ENCODE data around the gene ARHGAP31.
"Not testable (repeated sequence)": the region's sequence is repeated elsewhere in the genome, so short reads cannot be mapped to it uniquely, and the experiment has no call there.

Gene ARHGAP31

DNA sequence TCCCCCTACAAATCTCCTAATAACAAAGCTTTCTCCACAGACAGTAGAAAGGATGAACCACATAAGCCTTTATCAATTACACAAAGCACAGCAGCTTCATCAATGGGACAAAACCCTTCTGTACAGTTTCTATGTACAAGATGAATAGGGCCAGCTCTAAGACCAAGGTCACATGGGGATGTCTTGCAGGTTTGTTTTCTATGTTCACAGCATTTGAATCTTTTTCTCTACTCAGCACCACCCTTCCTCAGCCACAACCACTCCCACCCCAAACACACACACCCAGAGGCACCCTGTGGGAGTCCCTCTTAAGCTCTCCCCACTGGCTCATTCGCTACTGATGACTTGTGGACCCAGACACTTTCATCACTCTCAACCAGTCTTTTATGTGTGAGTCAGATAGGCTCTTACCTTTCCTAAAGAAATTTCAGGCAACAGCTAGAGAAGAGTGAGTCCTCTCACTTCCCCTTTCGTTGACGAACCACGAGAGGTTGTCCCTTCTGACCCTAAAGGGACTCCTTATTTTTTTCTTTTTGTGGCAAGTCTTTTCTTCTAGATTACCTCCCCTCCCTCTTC is 57.9 kb downstream of the ARHGAP31 start:
- no peak for DNase-seq (ENCODE audit: low spot score)

DNA sequence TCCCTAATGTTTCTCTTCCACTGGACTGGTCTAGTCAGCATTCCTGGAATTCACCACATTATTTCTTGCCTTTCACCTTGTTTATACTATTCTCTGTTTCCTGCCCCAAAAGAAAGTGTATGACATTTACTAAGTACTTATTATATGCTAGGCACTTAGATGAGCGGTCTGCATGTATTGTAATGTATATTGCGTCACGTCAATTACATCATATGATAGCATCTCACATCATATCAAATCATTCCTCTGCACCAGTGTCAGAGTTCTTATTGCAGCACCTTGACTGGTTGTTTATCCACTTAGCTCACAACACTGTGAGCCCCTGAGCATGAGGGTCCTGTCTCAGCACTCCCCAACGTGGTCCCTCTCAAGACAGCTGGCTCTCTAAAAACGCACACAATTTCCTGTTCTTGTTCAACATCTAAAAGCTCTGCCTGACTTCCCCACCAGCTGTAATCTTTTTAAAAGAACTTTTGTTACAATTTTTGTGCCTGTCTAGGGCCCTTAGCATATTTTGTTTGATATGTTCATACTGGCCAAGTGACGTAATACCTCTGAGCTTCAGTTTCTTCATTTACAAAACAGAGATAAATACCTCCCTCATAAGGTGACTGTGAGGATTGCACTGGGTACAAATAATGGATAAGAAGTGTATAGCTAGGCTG is 58.8 kb downstream of the ARHGAP31 start:
- no peak for DNase-seq (ENCODE audit: low spot score)

- not testable (repeated sequence) for DNase-seq (ENCODE audit: low spot score)
Measured at GRCh38 chr3:119355608-119356007, 61.4 kb downstream of the ARHGAP31 start.

GRCh38 chr3:119356646-119357045 is 62.5 kb downstream of the ARHGAP31 start:
- DNase-seq (ENCODE audit: low spot score) = no peak

DNA sequence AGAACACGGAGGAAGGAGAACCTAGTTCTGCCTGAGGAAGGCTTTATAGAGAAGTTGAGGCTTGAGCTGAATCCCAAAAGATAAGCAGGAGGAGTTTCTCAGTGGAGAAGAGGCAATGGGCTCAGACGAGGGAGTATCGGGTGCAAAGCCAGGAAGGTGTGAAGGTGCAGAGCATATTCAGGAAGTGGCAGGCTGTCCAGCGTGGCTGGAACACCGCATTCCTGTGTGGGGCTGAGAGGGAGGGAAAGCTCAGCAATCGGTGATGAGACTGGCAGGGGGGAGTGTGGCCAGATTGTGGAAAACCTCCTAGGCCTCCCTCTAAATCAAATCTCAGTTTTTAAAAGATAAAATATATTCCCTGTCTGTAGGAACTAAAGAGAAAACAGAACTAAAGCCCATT is 63.0 kb downstream of the ARHGAP31 start:
- DNase-seq (ENCODE audit: low spot score) = no peak

- DNase-seq (ENCODE audit: low spot score) = no peak
Measured at GRCh38 chr3:119359476-119360326, 65.5 kb downstream of the ARHGAP31 start.

DNA sequence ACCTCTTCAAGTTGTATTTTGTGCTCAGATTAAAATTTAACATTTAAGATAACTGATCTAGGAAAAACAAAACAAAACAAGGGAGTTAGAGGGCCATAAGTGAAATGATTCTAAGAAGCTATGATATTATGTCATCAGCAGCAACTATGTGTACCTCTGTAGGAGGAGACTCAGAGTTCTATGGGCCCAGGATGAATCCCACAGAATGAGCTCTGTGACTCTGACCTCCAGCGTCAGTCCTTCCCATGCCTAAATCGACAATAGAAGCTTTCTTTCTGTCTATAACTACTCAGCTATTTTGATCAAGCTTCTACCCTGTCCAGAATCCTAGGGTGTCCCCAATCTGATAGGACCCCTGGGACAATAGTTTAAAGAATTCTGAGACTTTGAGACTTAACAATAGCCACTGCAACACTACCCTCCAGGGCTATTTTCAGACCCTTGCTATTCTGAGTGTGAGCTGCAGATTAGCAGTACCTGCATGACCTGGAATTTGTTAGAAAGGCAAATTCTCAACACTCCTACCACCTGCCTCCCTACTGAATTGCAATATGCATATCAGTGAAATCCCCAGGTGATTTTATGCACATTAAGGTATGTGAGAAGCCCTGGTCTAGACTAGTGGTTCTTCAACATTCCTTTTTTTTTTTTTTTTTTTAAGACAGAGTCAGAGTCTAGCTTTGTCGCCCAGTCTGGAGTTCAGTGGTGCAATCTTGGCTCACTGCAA is 66.7 kb downstream of the ARHGAP31 start:
- DNase-seq (ENCODE audit: low spot score) = no peak

GRCh38 chr3:119362010-119362409 is 67.8 kb downstream of the ARHGAP31 start:
- no peak for DNase-seq (ENCODE audit: low spot score)

DNA sequence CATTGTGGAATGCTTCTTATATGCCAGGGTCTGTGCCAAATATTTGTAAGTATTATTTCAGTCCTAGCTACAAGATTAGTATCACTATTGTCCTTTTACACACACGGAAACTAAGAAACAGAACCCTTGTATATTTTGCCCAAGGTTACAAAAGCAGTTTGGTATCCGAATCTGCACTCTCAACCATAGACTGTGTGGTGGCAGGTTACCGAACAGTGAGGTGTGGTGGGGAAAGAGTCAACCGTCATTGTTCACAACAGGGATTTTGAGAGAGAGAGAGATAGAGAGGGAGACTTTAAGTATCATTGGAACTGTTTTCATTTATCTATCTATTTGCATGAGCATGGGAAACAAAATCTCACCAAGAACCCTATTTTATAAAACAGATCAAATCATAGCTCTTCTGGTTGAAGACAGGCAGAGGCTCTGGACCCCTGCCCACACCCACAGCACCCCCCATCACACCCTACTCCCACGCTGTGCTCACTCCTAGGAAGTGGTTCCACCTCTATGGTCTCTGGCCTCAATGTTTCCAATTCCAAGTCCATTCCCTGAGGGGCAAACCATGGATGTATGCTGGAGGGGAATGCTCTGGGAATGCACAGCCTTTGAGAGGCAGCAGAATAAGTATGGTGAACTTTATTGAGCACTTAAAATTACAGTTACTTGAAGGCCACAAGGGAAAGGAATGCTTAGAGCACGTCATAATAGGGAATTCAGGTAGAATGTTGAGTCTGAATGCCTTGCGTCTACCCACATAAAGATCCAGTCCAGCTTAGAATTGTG is 69.0 kb downstream of the ARHGAP31 start:
- DNase-seq (ENCODE audit: low spot score) = no peak

DNA sequence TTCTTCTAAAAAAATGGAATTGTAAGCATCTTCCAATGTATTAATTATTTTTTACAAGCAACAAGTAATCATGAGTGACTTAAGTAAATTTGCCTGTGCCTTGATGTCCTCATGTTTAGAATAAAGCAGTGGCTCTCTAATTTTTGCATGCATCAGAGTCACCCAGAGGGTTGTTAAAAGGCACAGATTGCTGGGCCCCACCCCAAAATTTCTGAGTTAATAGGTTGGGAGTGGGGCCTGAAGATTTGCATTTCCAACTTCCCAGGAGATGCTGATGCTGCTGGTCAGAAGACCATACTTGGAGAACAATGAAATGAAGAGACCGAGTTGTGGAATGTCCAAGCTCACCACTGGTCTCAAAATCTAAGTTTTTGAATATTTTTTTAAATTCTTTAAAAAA is 70.2 kb downstream of the ARHGAP31 start:
- DNase-seq (ENCODE audit: low spot score) = no peak

DNA sequence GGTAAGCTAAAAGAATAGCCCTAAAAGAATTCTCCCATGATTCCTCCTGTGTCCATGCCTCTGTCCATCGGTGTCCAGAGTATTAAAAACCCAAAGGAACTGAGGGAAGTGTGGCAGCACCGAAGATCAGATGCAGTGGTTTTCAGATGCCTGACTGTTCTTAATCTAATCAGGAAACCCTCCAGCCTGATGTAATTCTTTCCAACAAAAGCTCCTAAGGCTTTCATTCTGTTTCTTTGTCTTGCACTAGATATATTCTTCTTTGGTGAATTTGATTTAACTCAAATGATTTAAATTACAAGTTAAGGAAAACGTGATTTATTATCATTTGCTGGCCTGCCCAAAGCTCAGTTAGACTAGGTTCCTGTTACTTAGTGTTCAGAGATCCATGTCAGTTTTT is 71.2 kb downstream of the ARHGAP31 start:
- DNase-seq (ENCODE audit: low spot score) = no peak

DNA sequence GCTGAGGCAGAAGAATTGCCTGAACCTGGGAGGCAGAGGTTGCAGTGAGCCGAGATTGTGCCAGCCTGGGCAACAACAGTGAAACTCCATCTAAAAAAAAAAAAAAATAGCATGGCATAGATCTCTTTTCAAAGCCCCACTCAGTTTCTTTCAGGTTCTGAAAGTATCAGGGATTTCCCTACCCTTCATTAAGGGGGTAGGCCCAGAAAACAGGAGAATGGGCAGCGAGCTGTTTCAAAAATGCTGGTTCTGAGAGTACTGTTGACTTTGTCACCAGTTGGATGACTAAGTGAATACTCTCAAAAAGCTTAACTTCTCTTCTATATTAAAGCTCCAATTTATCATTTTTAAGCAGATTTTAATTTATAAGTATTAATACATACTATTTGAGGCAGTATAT is 72.8 kb downstream of the ARHGAP31 start:
- DNase-seq (ENCODE audit: low spot score) = no peak

GRCh38 chr3:119368298-119368697 is 74.1 kb downstream of the ARHGAP31 start:
- no peak for DNase-seq (ENCODE audit: low spot score)

DNA sequence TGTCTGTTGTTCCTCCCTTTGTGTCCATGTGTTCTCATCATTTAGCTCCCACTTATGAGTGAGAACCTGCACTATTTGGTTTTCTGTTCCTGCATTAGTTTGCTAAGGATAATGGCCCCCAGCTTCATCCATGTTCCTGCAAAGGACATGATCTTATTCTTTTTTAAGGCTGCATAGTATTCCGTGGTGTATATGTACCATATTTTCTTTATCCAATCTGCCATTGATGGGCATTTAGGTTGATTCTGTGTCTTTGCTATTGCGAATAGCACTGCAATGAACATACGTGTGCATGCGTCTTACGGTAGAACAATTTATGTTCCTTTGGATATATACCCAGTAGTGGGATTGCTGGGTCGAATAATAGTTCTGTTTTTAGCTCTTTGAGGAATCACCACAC is 77.6 kb downstream of the ARHGAP31 start:
- not testable (repeated sequence) for DNase-seq (ENCODE audit: low spot score)

GRCh38 chr3:119375106-119375505 is 80.9 kb downstream of the ARHGAP31 start:
- DNase-seq (ENCODE audit: low spot score) = no peak

GRCh38 chr3:119375510-119375909 is 81.3 kb downstream of the ARHGAP31 start:
- DNase-seq (ENCODE audit: low spot score) = no peak

GRCh38 chr3:119376758-119377157 is 82.6 kb downstream of the ARHGAP31 start:
- no peak for DNase-seq (ENCODE audit: low spot score)

DNA sequence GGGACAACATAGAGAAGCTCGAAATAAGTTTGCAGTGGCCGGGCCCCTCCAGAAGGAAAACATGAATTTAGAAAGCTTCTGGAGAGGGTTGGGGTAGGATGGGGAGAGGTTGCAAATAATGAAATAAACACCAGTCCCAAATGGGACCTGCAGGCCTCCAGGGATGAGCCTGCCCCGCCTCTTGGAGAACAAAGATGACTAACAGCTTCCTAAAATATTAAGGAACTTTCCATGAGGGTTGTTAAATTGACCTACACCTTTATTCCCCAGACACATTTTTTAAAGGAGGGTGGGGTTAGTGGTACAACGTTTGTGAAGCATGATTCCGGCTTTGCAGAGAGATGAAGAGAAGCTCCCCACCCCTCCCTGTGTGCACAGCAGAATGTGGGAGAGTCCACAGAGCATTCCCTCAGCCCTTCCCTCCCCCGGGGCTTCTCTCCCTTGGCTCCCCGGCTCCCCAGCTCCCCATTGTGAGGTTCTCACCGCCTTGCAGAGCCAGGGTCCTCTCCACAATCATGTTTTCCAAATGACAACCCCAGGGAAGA is 84.1 kb downstream of the ARHGAP31 start:
- no peak for DNase-seq (ENCODE audit: low spot score)

- DNase-seq (ENCODE audit: low spot score) = peak; percentile 19
Measured at GRCh38 chr3:119380697-119381096, 86.5 kb downstream of the ARHGAP31 start.

GRCh38 chr3:119382134-119382533 is 88.0 kb downstream of the ARHGAP31 start:
- no peak for DNase-seq (ENCODE audit: low spot score)

GRCh38 chr3:119388577-119388976 is 94.4 kb downstream of the ARHGAP31 start:
- no peak for DNase-seq (ENCODE audit: low spot score)

Measured in hematopoietic multipotent progenitor cell treated with erythropoietin and hydrocortisone succinate and interleukin-3 and kit ligand, for 15 days (in vitro differentiated cells).